Endodermal cell (in vitro differentiated cells): ENCODE data around the gene CD2. TPM values are rescaled to one million over a fixed set of nuclear protein-coding genes. Genes with fewer than 3 reads are reported as not detected.

Experiments used
- DNase-seq: peaks from one replicate; pipeline ENCODE4 v3.0.0-alpha.2; 2017
- H3K27ac ChIP-seq: 2 replicates; pipeline ENCODE4 v1.5.1; 2013; ENCODE audit warnings: mild to moderate bottlenecking, low read depth, low read length, moderate library complexity
- H3K27me3 ChIP-seq: 2 replicates; pipeline ENCODE4 v1.6.1; 2013; ENCODE audit warnings: mild to moderate bottlenecking, low read length, moderate library complexity; ENCODE audit not compliant: insufficient read depth, control insufficient read depth, poor library complexity, severe bottlenecking
- H3K36me3 ChIP-seq: 2 replicates; pipeline ENCODE4 v1.7.0; 2013; ENCODE audit warnings: mild to moderate bottlenecking, low read length, moderate library complexity; ENCODE audit not compliant: control insufficient read depth, insufficient read depth
- H3K4me1 ChIP-seq: one replicate; pipeline ENCODE4 v1.7.0; 2013; ENCODE audit warnings: low read length; ENCODE audit not compliant: control insufficient read depth, insufficient read depth
- H3K4me3 ChIP-seq: 2 replicates; pipeline ENCODE4 v1.5.1; 2013; ENCODE audit warnings: mild to moderate bottlenecking, low read length, moderate library complexity
- H3K9ac ChIP-seq: 2 replicates; pipeline ENCODE4 v1.6.1; 2013; ENCODE audit warnings: mild to moderate bottlenecking, low read length, moderate library complexity; ENCODE audit not compliant: poor library complexity, severe bottlenecking; ENCODE audit errors: extremely low read depth
- H3K9me3 ChIP-seq: 2 replicates; pipeline ENCODE4 v1.6.1; 2013; ENCODE audit warnings: mild to moderate bottlenecking, low read length, moderate library complexity; ENCODE audit not compliant: control insufficient read depth
- H3K27ac Mint-ChIP-seq: 2 replicates; pipeline ENCODE4 v1.8.0; 2020; ENCODE audit warnings: mixed read lengths
- H3K27me3 Mint-ChIP-seq: 2 replicates; pipeline ENCODE4 v1.8.0; 2021; ENCODE audit warnings: mild to moderate bottlenecking, mixed read lengths; ENCODE audit not compliant: insufficient read depth
- H3K36me3 Mint-ChIP-seq: 2 replicates; pipeline ENCODE4 v1.8.0; 2020; ENCODE audit warnings: low read depth, mixed read lengths
- H3K4me1 Mint-ChIP-seq: 2 replicates; pipeline ENCODE4 v1.8.0; 2020; ENCODE audit warnings: mixed read lengths
- H3K4me3 Mint-ChIP-seq: 2 replicates; pipeline ENCODE4 v1.8.0; 2020; ENCODE audit warnings: mild to moderate bottlenecking, moderate library complexity, mixed read lengths
- H3K9me3 Mint-ChIP-seq: 2 replicates; pipeline ENCODE4 v1.8.0; 2020; ENCODE audit warnings: mild to moderate bottlenecking, mixed read lengths
- CTCF ChIP-seq: fragments of 200-600 bp; sonication (generic); conservative IDR thresholded peaks from 2 replicates; pipeline ENCODE4 v1.5.0; 2021; ENCODE audit warnings: antibody characterized with exemption, mild to moderate bottlenecking
- WGBS, 2 experiments: methylation state at CpG; one replicate each; pipeline versions ENCODE4 v1.1.5 to v1.1.7; 2013; ENCODE audit warnings: missing lambda C conversion rate in 2 of 2, mixed read lengths in 1 of 2; ENCODE audit not compliant: insufficient coverage in 1 of 2, insufficient read length in 1 of 2; 5-methylcytosine and 5-hydroxymethylcytosine counted together
- total RNA-seq, 2 donors: library from RNA; stranded (reverse); fragmentation: NEBNext Ultra II Directional in 1 of 2; extraction: Animal tissue kit (Norgen Biotek cat#: 25700) in 1 of 2; gene quantifications; 2 replicates in 1 of 2; 3 replicates in 1 of 2; pipeline ENCODE4 v1.2.1, GENCODE V29; 2021

Gene CD2
- total RNA-seq, 2 donors from 2014 or later: not detected

GRCh38 chr1:116794804-116795481, 40.7 kb downstream of the CD2 start:
- no peaks in the 10 kb centered on the region for H3K9me3 ChIP-seq
- Mint-ChIP-seq H3K27ac (no peak overlapping the region), H3K9me3 (peaks cover 16% of the 10 kb centered on the region), H3K27me3 (peaks cover 3% of the 10 kb centered on the region), H3K36me3 (no peaks in the 10 kb centered on the region), H3K4me1 (peaks cover 8% of the 10 kb centered on the region), H3K4me3 (no peak overlapping the region)
- no peak overlapping the region for H3K27ac ChIP-seq
- TF ChIP-seq CTCF: no peak
- no peak for DNase-seq
- WGBS, 2 experiments: 96% methylated on average over 4 of the region's 4 CpGs; no CpG with 5 or more reads in 1 of the 2 experiments
- no peaks in the 10 kb centered on the region for H3K4me1 ChIP-seq
- no peaks in the 10 kb centered on the region for H3K36me3 ChIP-seq
- no peak overlapping the region for H3K9ac ChIP-seq
- no peak overlapping the region for H3K4me3 ChIP-seq
- H3K27me3 ChIP-seq: no peaks in the 10 kb centered on the region

GRCh38 chr1:116795482-116795829, 41.2 kb downstream of the CD2 start:
- Mint-ChIP-seq H3K36me3 (no peaks in the 10 kb centered on the region), H3K9me3 (peaks cover 14% of the 10 kb centered on the region), H3K4me1 (peaks cover 8% of the 10 kb centered on the region), H3K4me3 (no peak overlapping the region), H3K27ac (no peak overlapping the region), H3K27me3 (peaks cover 3% of the 10 kb centered on the region)
- DNase-seq: no peak
- Histone ChIP-seq H3K4me1 (no peaks in the 10 kb centered on the region), H3K27me3 (no peaks in the 10 kb centered on the region), H3K27ac (no peak overlapping the region), H3K36me3 (no peaks in the 10 kb centered on the region), H3K4me3 (no peak overlapping the region), H3K9me3 (no peaks in the 10 kb centered on the region), H3K9ac (no peak overlapping the region)
- TF ChIP-seq CTCF: no peak
- 97 to 100% methylated on average over 3 of the region's 3 CpGs for WGBS, 2 experiments

DNA sequence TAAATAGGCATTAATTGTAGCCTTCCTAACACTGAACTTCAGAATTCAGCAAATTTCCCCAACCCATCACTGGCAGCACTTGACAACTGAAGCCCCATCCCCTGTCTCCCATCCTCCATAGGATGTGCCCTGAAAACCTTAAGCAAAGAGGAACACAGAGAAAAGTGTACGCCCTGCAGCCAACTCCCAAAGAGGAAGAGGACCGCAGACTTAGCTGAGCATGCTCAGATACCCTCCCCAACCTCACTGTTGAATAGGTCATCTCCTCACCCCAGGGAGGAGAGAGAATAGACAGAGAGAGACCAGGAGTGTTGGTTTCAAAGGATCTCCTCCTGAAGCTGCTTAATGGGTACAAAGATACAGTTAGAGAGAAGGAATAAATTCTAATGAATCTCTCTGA, 50.5 kb downstream of the CD2 start:
- H3K4me3 Mint-ChIP-seq: no peak overlapping the region

More for the DNA sequence above, 50.5 kb downstream of the CD2 start:
- H3K36me3 ChIP-seq: no peaks in the 10 kb centered on the region
- H3K4me1 ChIP-seq: no peaks in the 10 kb centered on the region
- no peaks in the 10 kb centered on the region for H3K27me3 ChIP-seq
- no peak for TF ChIP-seq CTCF
- no peak overlapping the region for H3K4me3 ChIP-seq
- no peak overlapping the region for H3K9ac ChIP-seq
- no peaks in the 10 kb centered on the region for H3K27me3 Mint-ChIP-seq
- no peaks in the 10 kb centered on the region for H3K36me3 Mint-ChIP-seq
- WGBS, 2 experiments: 100% methylated on average over 2 of the region's 2 CpGs; no CpG with 5 or more reads in 1 of the 2 experiments
- H3K9me3 ChIP-seq: no peaks in the 10 kb centered on the region
- H3K9me3 Mint-ChIP-seq: no peaks in the 10 kb centered on the region
- DNase-seq: no peak
- no peak overlapping the region for H3K27ac ChIP-seq
- H3K27ac Mint-ChIP-seq: no peak overlapping the region
- no peaks in the 10 kb centered on the region for H3K4me1 Mint-ChIP-seq
